G401.6 (cell line): ENCODE results near the gene STOML1.

Source experiments
- FAIRE-seq: peaks from 2 replicates; lab custom pipeline; 2012; peaks lifted over from hg19 to GRCh38; lab: Jason Lieb, UNC

Gene STOML1

DNA sequence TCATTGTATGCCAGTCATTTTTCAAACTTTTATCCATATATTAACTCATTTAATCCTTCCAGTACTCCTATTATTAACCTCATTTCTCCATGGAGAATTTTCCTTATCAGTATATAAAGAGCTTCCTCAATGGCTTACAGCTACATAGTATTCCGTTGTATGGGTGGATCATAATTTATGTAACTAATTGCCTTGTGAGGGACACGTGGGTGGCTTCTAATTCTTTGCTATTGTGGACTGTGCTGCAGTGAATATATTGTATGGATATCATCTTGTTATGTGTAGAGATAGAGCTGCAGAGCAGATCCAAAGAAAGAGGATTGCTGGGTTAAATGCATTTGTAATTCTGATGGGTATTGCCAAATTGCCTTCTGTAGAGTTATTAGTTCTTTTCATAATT, 27.6 kb upstream of the STOML1 start:
- no peak for FAIRE-seq

DNA sequence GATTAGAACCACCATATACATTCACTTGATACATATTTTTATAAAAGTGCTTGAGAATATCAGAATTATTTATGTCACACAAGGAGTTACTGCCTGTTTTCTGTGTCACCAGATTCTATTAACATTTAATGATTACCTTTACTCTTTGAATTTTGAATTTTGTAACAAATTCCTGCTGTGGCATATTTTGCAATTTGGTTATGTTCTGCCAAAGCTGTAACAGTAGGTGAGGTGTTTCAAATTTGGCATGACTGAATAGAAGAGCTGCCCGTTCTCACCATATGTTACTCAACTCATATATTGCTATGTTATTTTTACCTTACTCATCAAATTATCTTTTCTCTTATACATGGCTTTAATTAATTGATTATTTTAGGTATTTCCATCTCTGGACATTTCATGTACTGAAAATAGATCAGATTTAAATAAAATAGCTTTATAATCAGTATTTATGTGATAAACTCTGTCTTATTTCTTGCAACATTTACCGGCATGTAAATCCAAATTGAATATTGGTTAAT, 21.3 kb upstream of the STOML1 start:
- FAIRE-seq = no peak

DNA sequence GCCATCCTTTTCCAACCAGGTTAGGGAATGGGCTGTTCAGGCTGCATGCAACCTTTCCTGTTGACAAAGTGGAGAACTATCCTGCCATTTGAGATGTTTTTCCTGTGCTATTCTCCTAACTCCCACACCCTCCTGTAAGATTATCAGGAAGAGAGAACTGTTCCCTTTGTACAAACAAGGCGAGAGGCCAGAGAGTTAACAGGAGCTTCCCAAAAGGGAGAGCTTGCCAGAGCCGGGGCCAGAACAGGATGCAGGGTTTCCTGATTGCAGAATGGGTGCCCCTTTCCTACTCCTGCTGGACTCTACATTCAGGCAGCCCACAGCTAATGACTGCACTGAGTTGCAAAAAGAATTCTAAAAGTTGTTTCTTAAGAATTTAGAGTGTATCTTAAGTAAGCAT, 19.5 kb upstream of the STOML1 start:
- no peak for FAIRE-seq

DNA sequence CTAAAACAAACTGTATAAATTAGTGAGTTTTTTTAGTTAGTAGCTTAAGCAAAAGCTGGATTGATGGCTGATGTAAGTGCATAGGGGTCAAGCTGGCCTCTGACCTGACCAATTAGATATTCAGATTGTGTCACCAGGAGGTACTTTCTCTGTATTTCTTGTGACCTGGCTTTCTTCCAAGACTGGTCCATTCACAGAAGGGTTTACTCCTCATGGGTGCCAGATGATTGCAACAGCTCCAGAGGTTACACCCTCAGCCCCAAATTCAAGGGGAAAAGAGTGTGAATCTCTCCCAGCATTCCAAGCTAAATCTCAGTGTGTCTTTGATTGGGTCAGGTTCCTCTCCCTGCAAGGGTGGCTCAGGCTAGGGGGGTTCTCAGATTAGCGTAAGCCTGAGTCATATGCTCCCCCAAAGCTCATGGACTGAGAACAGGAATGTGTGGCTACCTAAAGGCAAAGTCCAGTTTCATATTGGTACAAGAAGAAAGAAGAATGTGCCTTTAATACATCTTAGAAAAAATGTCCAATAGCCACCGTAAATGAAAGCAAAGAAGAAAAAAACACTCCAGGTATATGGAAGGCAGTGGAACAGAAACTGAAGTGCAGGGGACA, 18.9 kb upstream of the STOML1 start:
- no peak for FAIRE-seq

DNA sequence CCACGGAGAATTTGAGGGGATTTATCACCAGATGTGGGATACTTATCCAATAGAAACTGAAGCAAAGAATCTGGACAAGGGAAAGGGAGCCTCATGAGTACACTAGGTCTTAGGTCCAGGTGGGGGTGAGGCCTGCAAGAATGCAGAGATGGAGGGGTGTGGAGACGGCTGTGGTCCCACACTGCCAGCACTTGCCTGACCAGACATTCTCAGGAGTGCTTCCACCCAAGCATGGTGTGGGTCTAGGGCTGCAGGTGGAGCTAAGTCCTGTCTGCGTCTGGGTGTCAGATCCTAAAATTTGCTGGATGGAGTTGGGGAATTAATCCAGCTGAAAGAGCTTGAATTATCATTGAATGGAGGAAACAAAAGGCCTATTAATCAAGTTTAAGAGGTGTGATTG, 16.8 kb upstream of the STOML1 start:
- no peak for FAIRE-seq

DNA sequence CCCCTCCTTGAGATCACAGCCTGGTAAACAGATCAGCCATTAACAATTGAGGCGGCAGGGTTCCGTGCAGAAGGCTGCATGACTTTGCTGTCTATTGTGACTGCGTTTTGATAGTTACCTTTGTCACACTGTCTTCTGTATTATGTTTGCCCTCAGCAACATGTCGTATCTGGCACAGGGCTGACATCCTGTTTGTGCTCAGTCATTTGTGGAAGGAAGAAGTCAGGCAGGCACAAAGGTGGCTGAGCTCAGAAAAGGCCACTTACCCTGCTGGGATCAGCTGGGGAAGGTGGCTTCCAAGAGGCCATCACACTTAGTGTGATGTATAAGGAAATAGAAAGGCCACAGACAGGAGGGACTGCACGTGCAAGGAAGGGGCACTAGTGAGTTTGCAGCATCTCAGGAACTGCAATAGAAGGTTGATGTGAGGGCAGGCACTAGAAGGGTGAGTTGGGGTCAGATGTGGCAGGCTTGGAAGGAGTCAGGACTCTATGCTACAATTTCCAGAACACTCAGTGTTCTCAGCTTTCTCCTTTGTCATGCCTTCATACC, 15.8 kb upstream of the STOML1 start:
- no peak for FAIRE-seq

DNA sequence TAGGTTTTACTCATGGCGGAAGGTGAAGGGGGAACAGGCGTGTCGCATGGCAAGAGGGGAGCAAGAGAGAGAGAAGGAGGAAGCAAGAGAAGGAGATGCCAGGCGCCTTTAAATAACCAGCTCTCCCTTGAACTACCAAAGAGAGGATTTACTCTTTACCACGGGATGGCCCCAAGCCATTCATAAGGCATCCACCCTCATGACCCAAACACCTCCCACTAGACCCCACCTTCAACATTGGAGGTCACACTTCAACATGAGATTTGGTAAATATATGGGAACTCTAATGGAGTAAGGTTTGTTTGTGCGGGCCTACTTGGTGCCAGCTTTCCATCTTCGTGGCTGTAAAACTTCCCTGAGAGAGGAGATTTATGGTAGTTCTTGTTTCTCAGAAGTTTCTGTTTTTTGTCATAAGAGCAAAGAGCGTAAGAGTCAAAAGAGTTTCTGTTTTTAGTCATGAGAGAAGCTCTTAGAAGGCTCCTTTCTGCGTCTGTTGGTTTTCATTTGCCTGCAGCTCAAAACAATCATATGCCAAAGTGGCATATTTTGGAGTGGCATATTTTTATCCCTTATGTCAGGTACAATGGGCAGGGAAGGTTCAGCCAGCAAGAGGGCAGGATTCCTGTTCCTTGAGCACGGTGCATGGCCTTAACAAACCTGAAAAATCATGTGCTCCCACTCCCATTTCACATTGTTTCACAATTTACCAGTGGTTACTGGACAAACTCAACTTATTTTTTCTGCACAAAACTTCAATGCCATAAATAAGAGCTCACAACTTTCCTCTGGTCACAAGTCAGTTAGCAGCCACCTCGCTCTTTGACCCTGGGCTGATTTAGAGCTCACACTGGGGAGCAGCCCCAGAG, 14.9 kb upstream of the STOML1 start:
- FAIRE-seq = no peak

DNA sequence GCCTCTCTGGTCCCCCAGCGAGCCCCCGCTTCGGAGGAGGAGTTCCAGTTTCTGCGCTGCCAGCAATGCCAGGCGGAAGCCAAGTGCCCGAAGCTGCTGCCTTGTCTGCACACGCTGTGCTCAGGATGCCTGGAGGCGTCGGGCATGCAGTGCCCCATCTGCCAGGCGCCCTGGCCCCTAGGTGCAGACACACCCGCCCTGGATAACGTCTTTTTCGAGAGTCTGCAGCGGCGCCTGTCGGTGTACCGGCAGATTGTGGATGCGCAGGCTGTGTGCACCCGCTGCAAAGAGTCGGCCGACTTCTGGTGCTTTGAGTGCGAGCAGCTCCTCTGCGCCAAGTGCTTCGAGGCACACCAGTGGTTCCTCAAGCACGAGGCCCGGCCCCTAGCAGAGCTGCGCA, 5.9 kb upstream of the STOML1 start:
- FAIRE-seq = no peak

DNA sequence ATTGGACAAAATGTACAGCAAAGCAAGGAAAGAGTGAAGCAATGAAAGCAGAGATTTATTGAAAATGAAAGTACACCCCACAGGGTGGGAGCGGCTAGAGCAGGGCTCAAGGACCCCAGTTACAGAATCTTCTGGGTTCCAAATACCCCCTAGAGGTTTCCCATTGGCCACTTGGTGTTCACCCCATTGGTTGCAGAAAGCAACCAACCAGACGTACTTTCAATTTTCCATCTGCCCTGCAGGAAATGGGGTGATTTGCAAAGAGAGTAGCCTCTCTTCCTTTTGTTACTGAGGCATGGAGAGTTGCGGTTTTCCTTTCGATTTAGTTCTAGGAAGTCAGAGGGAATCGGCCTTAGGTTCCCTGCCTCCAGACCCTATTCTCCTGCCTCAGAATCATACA, 4.8 kb upstream of the STOML1 start:
- no peak for FAIRE-seq

DNA sequence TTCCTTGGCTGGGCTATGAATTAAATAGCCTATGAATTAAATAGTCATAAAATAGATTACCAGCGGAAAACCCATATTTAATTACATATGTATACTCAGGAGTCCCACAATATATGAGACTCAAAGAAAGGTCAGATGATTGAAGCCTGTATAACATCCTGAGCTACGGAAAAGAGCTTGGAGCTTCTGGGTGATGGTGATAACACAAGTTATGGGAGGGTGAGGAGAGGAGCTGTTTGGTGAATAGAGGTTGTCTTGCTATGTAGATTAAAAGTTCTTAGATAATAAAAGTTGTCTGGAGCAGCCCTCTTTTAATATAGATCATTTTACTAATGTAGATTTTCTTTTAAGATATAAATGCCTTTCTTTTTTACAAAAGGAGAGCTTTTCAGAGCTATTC, 4.2 kb upstream of the STOML1 start:
- FAIRE-seq = no peak

DNA sequence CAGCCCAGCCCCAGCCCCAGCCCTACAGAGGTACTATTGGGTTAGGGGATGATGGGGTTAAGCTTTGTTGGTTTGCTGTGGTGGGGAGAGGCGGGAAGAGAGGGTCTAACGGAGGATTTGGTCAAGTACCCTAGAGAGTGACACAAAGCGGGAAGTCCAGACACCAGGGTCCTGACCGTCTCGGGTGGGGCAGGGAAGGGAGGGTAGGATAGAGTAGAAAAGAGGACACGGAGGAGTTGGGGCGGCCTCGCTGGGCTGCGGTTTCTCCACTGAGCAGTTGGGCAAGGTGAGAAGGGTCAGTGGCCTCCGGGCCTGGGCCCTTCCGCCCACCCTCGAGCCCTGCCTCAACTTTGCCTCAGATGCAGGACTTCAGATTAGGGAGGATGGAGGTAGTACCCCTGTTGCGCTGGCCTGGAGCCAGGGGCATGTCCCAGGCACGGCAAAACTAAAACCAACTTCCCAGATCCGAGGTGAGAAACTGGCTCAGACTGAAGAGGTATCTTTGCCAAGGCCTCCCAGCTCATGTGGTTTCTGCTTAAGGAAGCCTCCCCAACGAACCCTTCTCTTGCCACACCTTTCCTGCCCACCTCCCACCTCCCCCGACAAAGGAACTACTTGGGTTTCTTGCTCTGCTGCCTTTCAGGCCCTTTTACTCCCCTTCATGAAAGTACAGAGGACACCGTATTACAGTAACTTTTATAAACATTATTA, 3.0 kb upstream of the STOML1 start:
- FAIRE-seq = no peak

DNA sequence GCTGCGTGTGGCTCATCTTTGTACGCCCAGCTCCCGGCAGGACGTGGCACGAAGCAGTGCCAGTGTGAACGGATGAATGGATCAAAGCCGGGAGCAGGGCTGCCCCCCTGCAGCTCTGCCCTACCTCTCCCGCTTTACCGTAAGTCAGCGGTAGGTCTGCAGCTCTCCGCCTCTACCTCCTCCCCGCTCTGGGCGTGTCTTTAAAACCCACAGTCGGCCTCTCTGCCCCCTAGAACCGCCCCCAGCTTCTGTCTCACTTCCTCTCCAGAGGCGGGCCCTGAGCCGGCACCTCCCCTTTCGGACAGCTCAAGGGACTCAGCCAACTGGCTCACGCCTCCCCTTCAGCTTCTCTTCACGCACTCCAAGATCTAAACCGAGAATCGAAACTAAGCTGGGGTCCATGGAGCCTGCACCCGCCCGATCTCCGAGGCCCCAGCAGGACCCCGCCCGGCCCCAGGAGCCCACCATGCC, 2.4 kb upstream of the STOML1 start, which contains the start of gene PML:
PML (plus strand) TSS at position 304 of the 471 bp plus-strand sequence; CDS start at position 401, 97 bp downstream.
- peak; percentile 96 for FAIRE-seq

DNA sequence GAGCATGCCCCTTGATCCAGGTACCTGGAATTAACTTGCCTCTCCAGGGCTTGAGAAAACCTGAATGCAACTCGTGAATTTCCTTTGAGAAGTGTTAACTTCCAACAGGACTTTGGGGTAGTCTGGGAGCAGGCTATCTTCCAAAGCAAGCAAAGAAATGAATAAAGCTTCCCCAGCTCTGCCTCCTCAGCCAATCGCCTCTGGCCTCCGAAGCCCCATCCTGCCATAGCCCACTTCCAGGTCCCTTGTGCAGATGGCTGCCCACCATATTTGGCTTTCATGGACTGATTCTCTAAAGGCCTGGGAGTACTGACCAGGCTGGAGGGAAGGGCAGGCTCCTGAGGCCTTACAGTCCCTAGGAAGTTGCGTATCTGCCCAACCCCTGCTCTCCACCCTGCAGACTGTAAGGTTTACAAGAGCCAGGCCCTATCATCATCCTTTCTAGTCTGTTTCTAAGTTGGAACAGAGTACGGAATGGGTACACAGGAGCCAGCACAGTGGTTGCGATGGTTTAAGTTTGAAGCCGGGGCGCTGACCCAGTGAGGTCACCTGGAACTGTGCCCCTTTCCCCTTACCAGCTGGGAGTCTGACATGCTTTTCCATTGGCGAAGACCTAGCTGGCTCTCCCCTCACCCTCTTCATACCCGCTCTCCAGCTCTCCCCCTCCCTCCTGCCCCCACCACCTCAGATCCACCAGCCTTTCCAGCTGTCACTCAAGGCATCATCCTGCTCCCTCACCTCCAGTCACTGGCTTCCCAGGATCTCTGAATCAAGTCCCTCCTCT, 1.3 kb upstream of the STOML1 start:
- FAIRE-seq = no peak

DNA sequence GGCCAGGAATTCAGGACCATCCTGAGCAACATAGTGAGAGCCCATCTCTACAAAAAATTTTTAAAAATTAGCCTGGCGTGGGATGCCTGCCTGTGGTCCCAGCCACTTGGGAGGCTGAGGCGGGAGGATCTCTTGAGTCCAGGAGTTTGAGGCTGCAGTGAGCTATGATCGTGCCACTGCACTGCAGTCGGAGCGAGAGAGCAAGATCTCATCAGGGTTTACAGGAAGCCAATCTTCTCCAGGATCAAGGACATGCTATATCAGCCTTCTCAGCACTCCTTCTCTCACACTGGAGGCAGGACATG, 451 bp upstream of the STOML1 start:
- no peak for FAIRE-seq

DNA sequence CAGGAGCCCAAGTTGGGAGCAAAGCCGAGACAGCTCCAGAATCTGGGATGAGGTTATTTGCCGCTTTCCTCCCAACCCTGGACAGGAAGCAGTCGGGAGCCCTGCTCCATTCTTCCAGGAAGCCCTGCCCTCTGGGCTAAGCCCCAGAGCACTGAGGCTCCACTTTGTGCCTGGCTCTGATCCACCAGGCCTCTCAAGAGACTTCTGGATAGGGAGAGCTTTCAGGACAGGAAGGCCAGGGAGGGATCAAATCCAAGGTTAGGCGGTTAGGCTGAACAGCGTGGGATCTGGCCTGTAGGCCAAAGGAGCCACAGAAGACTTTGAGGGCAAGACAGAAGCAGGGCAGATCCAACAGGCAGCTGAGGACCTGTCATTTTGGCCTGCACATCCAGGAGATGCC, 835 bp downstream of the STOML1 start:
- FAIRE-seq = no peak

DNA sequence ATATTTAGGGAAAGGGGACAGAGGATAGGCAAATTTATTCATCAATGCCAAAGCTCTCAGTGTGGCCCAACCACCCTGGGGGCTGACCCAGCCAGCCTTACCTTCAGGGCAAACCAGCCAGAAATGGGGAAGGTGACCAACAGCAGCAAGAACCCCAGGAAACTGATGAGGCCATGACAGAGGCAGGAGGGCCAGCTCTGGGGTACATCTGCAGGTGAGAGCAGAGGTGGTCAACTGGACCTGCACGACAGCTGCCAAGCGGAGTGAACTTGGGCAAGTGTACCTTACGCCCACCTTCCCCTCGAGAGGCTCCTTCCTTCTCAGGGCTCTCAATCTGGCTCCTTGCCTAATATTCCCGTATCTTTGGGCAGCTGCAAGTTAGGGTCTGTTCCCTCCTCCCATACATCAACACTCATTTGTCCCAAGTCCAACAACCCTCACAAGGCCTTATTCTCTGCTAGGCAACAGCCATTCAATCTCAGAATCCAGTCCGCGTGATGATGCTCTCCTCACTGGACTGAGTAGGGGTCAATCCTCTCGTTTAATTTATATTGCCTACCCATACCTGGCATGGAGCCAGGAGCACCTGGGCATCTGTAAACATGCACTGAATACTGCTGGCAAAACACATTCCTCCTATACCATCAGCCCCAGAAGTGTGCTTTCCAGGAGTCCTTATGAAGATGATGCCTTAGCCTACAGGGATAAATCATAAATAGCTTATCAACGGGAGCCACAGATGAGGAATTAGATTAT, 1.7 kb downstream of the STOML1 start:
- FAIRE-seq = no peak

DNA sequence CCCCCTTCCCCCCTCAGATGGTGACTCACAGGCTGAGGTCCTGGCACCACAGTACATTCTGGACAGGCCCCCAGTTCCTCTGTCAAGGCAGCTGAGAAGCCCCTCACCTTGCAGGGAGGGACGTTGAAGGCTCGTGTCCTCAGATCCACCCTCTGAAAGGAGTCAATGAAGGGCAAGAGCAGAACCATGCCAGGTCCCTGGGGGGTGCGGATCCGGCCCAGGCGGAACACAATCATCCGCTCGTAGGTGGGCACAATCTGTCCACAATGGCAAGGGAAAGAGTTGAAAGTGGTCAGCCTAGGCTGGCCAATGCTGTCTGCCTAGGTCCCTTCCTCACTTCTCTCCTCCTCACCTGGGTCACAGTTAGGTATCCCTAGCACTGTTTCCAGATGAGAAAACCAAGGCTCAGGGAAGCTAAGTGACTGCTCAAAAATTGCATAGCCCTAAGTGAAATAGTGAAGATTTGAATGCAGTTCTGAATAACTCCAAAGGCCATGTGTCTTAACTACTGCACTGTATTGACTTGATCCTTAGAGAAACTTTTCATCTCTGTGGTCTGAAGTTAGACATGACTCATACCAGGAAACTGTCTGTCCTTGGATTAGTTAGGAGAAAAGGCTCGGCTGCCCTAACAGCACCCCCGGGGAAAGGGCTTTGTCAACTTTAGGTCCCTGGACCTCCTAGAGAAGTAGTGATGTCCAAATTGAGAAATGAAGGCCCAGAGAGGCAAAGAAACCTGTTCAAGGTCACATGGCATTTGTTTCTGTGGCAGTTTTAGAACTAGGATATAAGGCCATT, 2.9 kb downstream of the STOML1 start:
- no peak for FAIRE-seq

DNA sequence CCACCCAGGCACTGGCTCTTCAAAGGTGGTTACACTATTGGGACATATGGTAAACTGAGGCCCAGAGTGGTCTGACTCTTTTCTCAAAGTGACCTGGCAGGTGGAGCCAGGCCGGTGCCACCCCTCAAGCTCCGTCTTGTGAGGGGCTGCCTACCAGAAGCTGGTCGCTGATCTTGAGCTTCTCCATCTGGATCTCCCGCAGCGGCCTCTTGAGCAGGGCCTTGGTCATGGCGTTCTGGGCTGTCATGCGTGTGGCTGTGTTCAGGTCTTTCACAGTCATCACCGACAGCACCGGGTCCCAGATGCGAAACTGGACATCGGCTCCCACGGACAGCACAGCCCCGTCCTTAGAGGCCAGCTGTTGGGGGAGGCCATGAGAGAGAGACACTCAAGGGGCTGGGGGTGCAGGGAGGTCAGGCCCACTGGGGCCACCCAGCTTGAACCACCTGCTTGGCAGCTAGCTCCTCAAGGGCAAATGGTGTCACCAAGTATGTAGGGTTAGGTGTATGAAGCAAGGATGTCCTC, 3.6 kb downstream of the STOML1 start:
- no peak for FAIRE-seq

DNA sequence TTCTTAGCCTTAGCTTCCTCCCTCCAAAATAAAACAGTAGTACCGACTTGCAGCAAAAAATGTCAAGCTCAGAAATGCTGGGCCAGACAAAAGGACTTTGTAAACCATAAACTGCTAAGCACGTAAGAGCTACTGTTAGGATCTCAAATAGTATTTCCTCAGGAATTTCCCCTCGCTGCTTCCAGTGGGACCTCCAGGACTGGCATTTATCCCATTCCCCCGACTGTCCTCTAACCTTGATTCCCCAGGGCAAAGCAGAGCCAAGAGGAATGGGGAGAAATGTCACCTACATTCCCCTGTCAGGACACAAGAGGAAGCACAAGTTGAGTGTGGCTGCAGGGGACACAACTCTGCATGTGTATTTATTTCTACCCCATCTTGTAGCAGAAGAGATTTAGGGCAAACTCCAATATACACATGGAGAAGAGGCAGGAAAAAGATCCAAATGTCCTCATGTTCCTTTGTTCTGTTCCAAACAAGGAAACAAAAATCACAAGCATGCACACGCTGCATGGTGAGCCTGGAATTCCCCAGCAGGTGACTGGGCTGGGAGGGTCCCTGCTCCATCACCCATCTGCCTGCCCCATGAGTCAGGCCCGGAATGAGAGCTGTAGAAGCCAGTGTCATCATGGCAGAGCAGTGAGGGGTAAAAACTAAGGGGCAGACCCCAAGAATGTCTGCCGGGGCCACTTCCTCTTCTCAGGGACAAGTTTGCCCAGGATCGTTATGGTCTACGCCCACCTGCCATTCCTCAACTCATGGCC, 4.2 kb downstream of the STOML1 start:
- FAIRE-seq = no peak
